GM12878 (cell line): ENCODE data around the gene AHCYL2. TPM values are rescaled to one million over a fixed set of nuclear protein-coding genes. Genes with fewer than 3 reads are reported as not detected.

ENCODE experiments used
- ATF2 ChIP-seq: IDR thresholded peaks from 2 replicates; pipeline ENCODE4 v1.6.1; 2012; ENCODE audit warnings: low read length, inconsistent platforms
- ATF7 ChIP-seq: fragments of 450-650 bp; IDR thresholded peaks from 2 replicates; pipeline ENCODE4 v1.6.1; 2016; ENCODE audit warnings: low read depth, mild to moderate bottlenecking
- BACH1 ChIP-seq: fragments of 450-650 bp; IDR thresholded peaks from 2 replicates; pipeline ENCODE4 v1.6.1; 2017; ENCODE audit warnings: mild to moderate bottlenecking, borderline replicate concordance
- BCL3 ChIP-seq: IDR thresholded peaks from 2 replicates; pipeline ENCODE4 v1.6.1; 2011; ENCODE audit warnings: borderline replicate concordance, low read depth, mild to moderate bottlenecking, moderate library complexity, low read length; ENCODE audit not compliant: insufficient read depth, poor library complexity, severe bottlenecking
- CHD2 ChIP-seq: IDR thresholded peaks from 2 replicates; pipeline ENCODE4 v1.6.1; 2011; ENCODE audit warnings: low read depth, low read length, improper control_type of control experiment, borderline replicate concordance
- CTCF ChIP-seq, 3 experiments: IDR thresholded peaks in 2 of 3; conservative IDR thresholded peaks in 1 of 3; 2 replicates each; pipeline ENCODE4 v1.5.1; 2011; ENCODE audit warnings: low read depth in 3 of 3, low read length in 3 of 3, mild to moderate bottlenecking in 3 of 3, control low read depth in 2 of 3, moderate library complexity in 2 of 3, inconsistent platforms in 1 of 3, mixed read lengths in 1 of 3; ENCODE audit not compliant: control insufficient read depth in 2 of 3, insufficient read depth in 1 of 3; ENCODE audit errors: extremely low read depth in 1 of 3
- E2F4 ChIP-seq: IDR thresholded peaks from 2 replicates; pipeline ENCODE4 v1.6.1; 2012; ENCODE audit warnings: low read depth, low read length, improper control_type of control experiment
- FOS ChIP-seq: IDR thresholded peaks from 3 replicates; pipeline ENCODE4 v1.6.1; 2011; ENCODE audit warnings: borderline replicate concordance; ENCODE audit not compliant: insufficient read length; ENCODE audit errors: extremely low read depth
- GATAD2B ChIP-seq: fragments of 450-650 bp; conservative IDR thresholded peaks from 2 replicates; pipeline ENCODE4 v1.6.1; 2017; ENCODE audit warnings: low read depth, mild to moderate bottlenecking, moderate library complexity
- HCFC1 ChIP-seq: fragments of 150-350 bp; IDR thresholded peaks from 2 replicates; pipeline ENCODE4 v1.6.1; 2014; ENCODE audit warnings: low read length
- IRF4 ChIP-seq: IDR thresholded peaks from 2 replicates; pipeline ENCODE4 v1.6.1; 2011; ENCODE audit warnings: low read depth, low read length
- SKIL ChIP-seq: fragments of 450-650 bp; IDR thresholded peaks from 2 replicates; pipeline ENCODE4 v1.6.1; 2017; ENCODE audit warnings: mild to moderate bottlenecking, low read depth, inconsistent platforms; ENCODE audit not compliant: poor library complexity, severe bottlenecking
- TCF12 ChIP-seq: IDR thresholded peaks from 2 replicates; pipeline ENCODE4 v1.6.1; 2011; ENCODE audit warnings: low read depth, mild to moderate bottlenecking, low read length
- ZBTB11 ChIP-seq: fragments of 450-650 bp; formaldehyde crosslinking; IDR thresholded peaks from 2 replicates; pipeline ENCODE4 v1.5.0; 2022; ENCODE audit warnings: mild to moderate bottlenecking, missing genetic modification characterization
- ZNF384 ChIP-seq: IDR thresholded peaks from 2 replicates; pipeline ENCODE4 v1.6.1; 2012; ENCODE audit warnings: low read depth, mild to moderate bottlenecking, low read length, improper control_type of control experiment, borderline replicate concordance
- polyA plus RNA-seq, 11 experiments: library from polyadenylated mRNA; depleted of rRNA in 4 of 11; unstranded in 6 of 11; stranded (reverse) in 5 of 11; fragments of >200 nt; fragmentation: Nextera tagmentation in 4 of 11; fragmentation: Illumina TruSeq in 1 of 11; extraction: Ambion mirVana in 4 of 11; extraction: Trizol in 1 of 11; gene quantifications; 1 replicate in 1 of 11; 2 replicates in 10 of 11; pipeline versions ENCODE4 v1.2.1 to v1.2.3, GENCODE V29; 2011 to 2016; ENCODE audit warnings: inconsistent platforms in 2 of 11, missing spikeins in 2 of 11, low read depth in 1 of 11
- total RNA-seq, 4 experiments: library from RNA; depleted of rRNA in 3 of 4; stranded (reverse); fragments of >200 nt in 3 of 4; fragmentation: Illumina TruSeq in 1 of 4; extraction: Trizol in 1 of 4; gene quantifications; 2 replicates each; pipeline versions ENCODE4 v1.2.1 to v1.2.3, GENCODE V29; 2013 to 2021

The AHCYL2 gene
- total and polyA plus RNA-seq, 10 of the 15 experiments (the other 5 are each of a cell fraction or from before 2014, with no cell fraction given): 1.7 to 29.1 (median 5.4) TPM

GRCh38 chr7:129375141-129375938 is 150.5 kb downstream of the AHCYL2 start (continued):
- TF ChIP-seq BCL3: no peak
- TF ChIP-seq ZBTB11 (CRISPR knock-in tag): no peak
- peak; percentile 78; the same call in 1 of the 2 replicates for TF ChIP-seq ZNF384
- no peak for TF ChIP-seq CTCF (IDR thresholded peaks at IDR 0.05 in 2 of 3, conservative IDR thresholded peaks at IDR 0.05 in 1 of 3; ENCODE audit: control insufficient read depth in 2 of 3, extremely low read depth in 1 of 3, insufficient read depth in 1 of 3, low read depth in 3 of 3, low read length in 3 of 3)
- no peak for TF ChIP-seq TCF12
- TF ChIP-seq FOS: no peak
- TF ChIP-seq E2F4: no peak
- TF ChIP-seq HCFC1: no peak
- peak; percentile 81 for TF ChIP-seq SKIL
- no peak for TF ChIP-seq BACH1
- peak; percentile 33; the same call in 1 of the 2 replicates for TF ChIP-seq ATF7
- TF ChIP-seq IRF4: no peak
- no peak for TF ChIP-seq ATF2
- TF ChIP-seq GATAD2B: no peak
- no peak; the same call in 1 of the 2 replicates for TF ChIP-seq CHD2
